ENCODE measurements around the gene LZTS3. TPM values are rescaled to one million over a fixed set of nuclear protein-coding genes. Genes with fewer than 3 reads are reported as not detected.

The LZTS3 gene
- total RNA-seq, 2 donors from 2014 or later = 3.1 to 3.5 TPM

DNA sequence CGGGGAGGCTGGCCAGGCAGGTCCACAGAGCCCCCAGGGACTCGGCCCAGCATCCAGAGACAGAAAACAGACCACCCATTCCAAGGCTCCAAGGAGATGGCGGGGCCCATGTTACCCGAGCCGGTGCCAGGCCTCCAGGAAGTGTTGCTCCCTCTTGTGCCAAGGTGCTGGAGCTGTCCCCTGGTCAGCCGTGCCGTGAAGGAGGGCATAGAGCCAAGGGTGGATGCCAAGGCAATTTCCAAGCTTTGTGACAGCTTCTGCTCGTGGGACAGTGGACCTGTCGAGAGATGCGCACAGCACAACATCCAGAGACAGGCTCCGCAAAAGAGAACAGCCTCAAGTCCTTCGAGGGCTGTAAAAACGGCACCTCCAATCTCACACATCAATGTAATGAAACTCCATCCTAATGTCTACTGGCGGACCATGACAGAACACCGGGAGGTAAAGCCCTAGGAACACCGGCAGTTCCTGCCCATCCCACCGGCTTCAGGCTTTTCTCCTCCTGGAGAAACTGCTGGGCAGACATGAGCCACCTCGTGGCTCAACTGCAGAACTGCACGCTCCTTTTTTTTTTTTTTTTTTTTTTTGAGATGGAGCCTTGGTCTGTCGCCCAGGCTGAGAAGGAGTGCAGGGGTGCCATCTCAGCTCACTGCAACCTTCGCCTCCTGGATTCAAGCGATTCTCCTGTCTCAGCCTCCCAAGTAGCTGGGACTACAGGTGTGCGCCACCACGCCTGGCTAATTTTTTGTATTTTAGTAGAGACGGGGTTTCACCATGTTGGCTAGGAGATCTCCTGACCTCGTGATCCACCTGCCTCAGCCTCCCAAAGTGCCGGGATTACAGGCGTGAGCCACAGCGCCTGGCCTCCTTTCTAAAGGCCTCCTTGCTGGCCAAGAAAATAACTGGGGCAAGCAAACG is 57.9 kb downstream of the LZTS3 start:
- no peak overlapping the region for H3K4me3 Mint-ChIP-seq
- no peak overlapping the region for H3K27ac Mint-ChIP-seq
- peaks cover 13% of the 10 kb centered on the region for H3K4me1 Mint-ChIP-seq (ENCODE audit: low read depth)
- H3K36me3 Mint-ChIP-seq (ENCODE audit: insufficient read depth in 2 of 2) = peaks cover under 1 to 2% of the 10 kb centered on the region in 2 donors
- H3K9me3 Mint-ChIP-seq = no peaks in the 10 kb centered on the region
- ATAC-seq (replicated peaks in 1 of 2) = peak; percentile 54 to 55
- no peaks in the 10 kb centered on the region for H3K27me3 Mint-ChIP-seq (ENCODE audit: low read depth)
- peak in 1 of 2 donors; percentile 21 for DNase-seq

Other genes with a start within 250 kb of the LZTS3 start
- gene GNRH2, start 129.9 kb downstream of the LZTS3 start, total RNA-seq = 10 to 100 TPM in 1 of 2 donors, 1 to 10 TPM in 1; 5.5 to 87.1 TPM
- gene MRPS26, start 127.5 kb downstream of the LZTS3 start, total RNA-seq = 100 to 1,000 TPM; 100 to 155 TPM
- gene OXT, start 101.9 kb downstream of the LZTS3 start, total RNA-seq = 1 to 10 TPM; 1.2 to 1.8 TPM
- gene AVP, start 88.8 kb downstream of the LZTS3 start, total RNA-seq = not detected
- gene FASTKD5, start 13.7 kb downstream of the LZTS3 start, total RNA-seq = 10 to 100 TPM; 22.1 to 22.6 TPM
- gene UBOX5, start 13.7 kb downstream of the LZTS3 start, total RNA-seq = 1 to 10 TPM; 7.8 to 9.6 TPM
- 10 to 100 TPM; 83.6 to 89.3 TPM for gene DDRGK1, start 31.1 kb upstream of the LZTS3 start, total RNA-seq
- 10 to 100 TPM; 66.0 to 67.0 TPM for gene ITPA, start 35.9 kb upstream of the LZTS3 start, total RNA-seq
- gene SLC4A11, start 65.6 kb upstream of the LZTS3 start, total RNA-seq = 1 to 10 TPM in 1 of 2 donors, under 1 TPM in 1; 0.53 to 1.9 TPM
- gene DNAAF9, start 234.1 kb upstream of the LZTS3 start, total RNA-seq = 1 to 10 TPM; 3.6 to 3.7 TPM

Data from activated T-cell treated with anti-CD3 and anti-CD28 coated beads, Interleukin-2, amount 50 U/mL, for 72 hours (primary cell).